ENCODE data around the gene RUVBL2. TPM values are rescaled to one million over a fixed set of nuclear protein-coding genes. Genes with fewer than 3 reads are reported as not detected.
"Not testable (repeated sequence)": the region's sequence is repeated elsewhere in the genome, so short reads cannot be mapped to it uniquely, and the experiment has no call there.

The RUVBL2 gene
- total RNA-seq, 1 donor from 2014 or later, result 37.6 TPM

- DNase-seq, result no peak
- intact Hi-C loops (cut with DNase I), result no loop called here
- Histone ChIP-seq H3K4me3 (no peak overlapping the region), H3K27ac (no peak overlapping the region), H3K4me1 (peaks cover 26% of the 10 kb centered on the region), H3K9me3 (no peaks in the 10 kb centered on the region), H3K27me3 (no peaks in the 10 kb centered on the region), H3K36me3 (peaks cover 28% of the 10 kb centered on the region)
- TF ChIP-seq CTCF (IDR thresholded peaks at IDR 0.05), result no peak
- ATAC-seq, result no peak
Measured at GRCh38 chr19:49014870-49015255, 21.2 kb downstream of the RUVBL2 start.

DNA sequence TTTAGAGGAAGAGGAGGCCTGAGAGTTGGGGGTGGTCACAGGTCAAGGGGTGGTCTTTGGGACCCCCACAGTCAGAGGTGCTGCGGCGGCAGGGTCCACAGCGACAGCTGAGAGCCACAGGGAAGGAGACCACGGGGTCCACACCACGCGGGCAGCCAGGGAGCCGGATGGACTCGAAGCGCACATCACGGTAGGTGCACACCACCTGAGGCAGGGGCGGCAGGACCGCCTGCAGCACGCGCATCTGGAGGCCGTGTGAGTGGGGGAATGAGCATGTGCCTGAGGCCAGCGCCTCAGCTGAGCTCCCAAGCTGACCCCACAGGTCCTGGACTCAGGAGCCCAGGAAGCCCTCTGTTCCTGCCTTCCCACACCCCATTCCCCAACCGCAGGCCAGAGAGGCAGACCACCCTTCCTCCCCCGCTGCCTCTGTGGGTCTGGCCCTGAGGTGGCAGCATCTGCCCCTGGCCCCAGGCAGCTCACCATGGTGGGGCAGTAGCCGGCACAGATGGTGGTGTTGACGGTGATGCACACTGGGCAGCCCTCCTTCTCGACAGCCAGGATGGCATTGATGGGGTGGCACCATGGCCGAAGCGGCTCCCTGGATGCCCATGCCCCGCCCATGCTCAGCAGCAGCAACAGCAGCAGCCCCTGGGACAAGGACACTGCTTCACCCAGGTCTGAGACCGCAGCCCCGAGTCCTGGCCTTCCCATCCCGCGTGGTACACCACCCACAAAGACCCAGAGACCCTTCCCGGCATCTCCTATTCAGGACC, 22.6 kb downstream of the RUVBL2 start:
- H3K9me3 ChIP-seq, result no peaks in the 10 kb centered on the region
- peaks cover 26% of the 10 kb centered on the region for H3K4me1 ChIP-seq
- ATAC-seq (no peak), DNase-seq (no peak)
- no peaks in the 10 kb centered on the region for H3K27me3 ChIP-seq
- no peak overlapping the region for H3K27ac ChIP-seq
- intact Hi-C loops (cut with DNase I), result no loop called here
- no peak overlapping the region for H3K4me3 ChIP-seq
- TF ChIP-seq CTCF (IDR thresholded peaks at IDR 0.05), result no peak
- peaks cover 17% of the 10 kb centered on the region for H3K36me3 ChIP-seq

GRCh38 chr19:49017041-49017665, 23.5 kb downstream of the RUVBL2 start, which contains the start of gene LHB:
Gene LHB, minus strand, starts transcription at chr19:49017091. Its CDS starts 10 bp downstream, at chr19:49017081.
- Histone ChIP-seq H3K36me3 (peaks cover 9% of the 10 kb centered on the region), H3K4me3 (peak within 1 kb of the TSS; percentile 54), H3K27ac (no peak within 1 kb of the TSS), H3K27me3 (no peaks in the 10 kb centered on the region), H3K9me3 (no peaks in the 10 kb centered on the region), H3K4me1 (peaks cover 26% of the 10 kb centered on the region)
- TF ChIP-seq CTCF (IDR thresholded peaks at IDR 0.05), result no peak
- DNase-seq (no peak), ATAC-seq (no peak)
- intact Hi-C loops (cut with DNase I), result no loop called here

- H3K27ac ChIP-seq, result no peak overlapping the region
- DNase-seq (peak; percentile 80), ATAC-seq (peak; percentile 64)
Measured at GRCh38 chr19:49017666-49018351, 24.1 kb downstream of the RUVBL2 start.

GRCh38 chr19:49018388-49019241, 24.9 kb downstream of the RUVBL2 start:
- H3K9me3 ChIP-seq; H3K27ac ChIP-seq; H3K36me3 ChIP-seq; intact Hi-C loops (cut with DNase I); H3K27me3 ChIP-seq; DNase-seq: not testable (repeated sequence)
- peaks cover 26% of the 10 kb centered on the region for H3K4me1 ChIP-seq
- H3K4me3 ChIP-seq, result peak overlapping the region; percentile 54
- peak; percentile 4 for ATAC-seq

More at GRCh38 chr19:49017666-49018351, 24.1 kb downstream of the RUVBL2 start:
- intact Hi-C loops (cut with DNase I), result no loop called here
- no peaks in the 10 kb centered on the region for H3K9me3 ChIP-seq
- peak overlapping the region; percentile 54 for H3K4me3 ChIP-seq
- H3K4me1 ChIP-seq, result peaks cover 26% of the 10 kb centered on the region
- H3K36me3 ChIP-seq, result peaks cover 9% of the 10 kb centered on the region
- no peaks in the 10 kb centered on the region for H3K27me3 ChIP-seq
- peak; percentile 63 for TF ChIP-seq CTCF (IDR thresholded peaks at IDR 0.05)

All from upper lobe of right lung (tissue), 1 donor.